Measurements from ENCODE around the gene KCNRG. TPM values are rescaled to one million over a fixed set of nuclear protein-coding genes. Genes with fewer than 3 reads are reported as not detected.

KCNRG gene
- total RNA-seq, 1 donor, result 4.0 TPM

GRCh38 chr13:49976314-49977258 is 38.7 kb upstream of the KCNRG start:
- H3K27ac ChIP-seq (ENCODE audit: low read depth, low read length), result no peak overlapping the region
- no peaks in the 10 kb centered on the region for H3K79me2 ChIP-seq (ENCODE audit: insufficient read depth, low read length)
- H4K20me1 ChIP-seq (ENCODE audit: insufficient read depth, low read length), result no peaks in the 10 kb centered on the region
- no peak overlapping the region for H2AFZ ChIP-seq (ENCODE audit: low read length)
- peaks cover 5% of the 10 kb centered on the region for H3K4me1 ChIP-seq (ENCODE audit: insufficient read depth, low read length)
- H3K27me3 ChIP-seq (ENCODE audit: insufficient read depth, low read length), result no peaks in the 10 kb centered on the region
- TF ChIP-seq, protein P1, sequence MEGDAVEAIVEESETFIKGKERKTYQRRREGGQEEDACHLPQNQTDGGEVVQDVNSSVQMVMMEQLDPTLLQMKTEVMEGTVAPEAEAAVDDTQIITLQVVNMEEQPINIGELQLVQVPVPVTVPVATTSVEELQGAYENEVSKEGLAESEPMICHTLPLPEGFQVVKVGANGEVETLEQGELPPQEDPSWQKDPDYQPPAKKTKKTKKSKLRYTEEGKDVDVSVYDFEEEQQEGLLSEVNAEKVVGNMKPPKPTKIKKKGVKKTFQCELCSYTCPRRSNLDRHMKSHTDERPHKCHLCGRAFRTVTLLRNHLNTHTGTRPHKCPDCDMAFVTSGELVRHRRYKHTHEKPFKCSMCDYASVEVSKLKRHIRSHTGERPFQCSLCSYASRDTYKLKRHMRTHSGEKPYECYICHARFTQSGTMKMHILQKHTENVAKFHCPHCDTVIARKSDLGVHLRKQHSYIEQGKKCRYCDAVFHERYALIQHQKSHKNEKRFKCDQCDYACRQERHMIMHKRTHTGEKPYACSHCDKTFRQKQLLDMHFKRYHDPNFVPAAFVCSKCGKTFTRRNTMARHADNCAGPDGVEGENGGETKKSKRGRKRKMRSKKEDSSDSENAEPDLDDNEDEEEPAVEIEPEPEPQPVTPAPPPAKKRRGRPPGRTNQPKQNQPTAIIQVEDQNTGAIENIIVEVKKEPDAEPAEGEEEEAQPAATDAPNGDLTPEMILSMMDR (IDR thresholded peaks at IDR 0.05; ENCODE audit: extremely low read depth, low read depth, low read length), result peak; percentile 90
- peak; percentile 83 for DNase-seq (ENCODE audit: insufficient read length, low spot score, missing footprints)
- H3K4me3 ChIP-seq (ENCODE audit: insufficient read depth, low read length), result no peak overlapping the region
- H3K4me2 ChIP-seq (ENCODE audit: insufficient read depth, low read length), result no peak overlapping the region
- H3K36me3 ChIP-seq (ENCODE audit: insufficient read depth, low read length), result peaks cover 11% of the 10 kb centered on the region
- no peaks in the 10 kb centered on the region for H3K9me3 ChIP-seq (ENCODE audit: low read depth, low read length)

DNA sequence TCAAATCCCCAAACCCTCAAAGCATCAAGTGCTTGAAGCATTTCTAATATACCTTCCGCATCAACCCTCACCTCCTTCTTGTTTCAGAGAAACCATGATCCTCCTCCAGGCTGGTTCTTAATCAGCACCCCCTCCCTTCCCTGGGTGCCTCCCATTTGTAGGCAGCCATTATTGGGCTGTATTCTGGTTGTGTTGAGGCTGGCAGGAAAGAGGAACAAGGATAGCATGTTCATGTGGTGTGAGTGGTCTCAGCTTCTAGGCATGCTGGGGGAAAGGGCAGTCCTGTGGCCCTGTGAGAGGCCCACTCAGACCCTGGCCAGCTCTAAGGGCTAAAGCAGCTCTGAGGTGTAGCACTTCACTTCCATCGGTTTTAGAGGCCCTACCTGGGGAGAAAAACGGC is 37.3 kb upstream of the KCNRG start:
- Histone ChIP-seq H3K27me3 (ENCODE audit: insufficient read depth, low read length) (no peaks in the 10 kb centered on the region), H3K36me3 (ENCODE audit: insufficient read depth, low read length) (peaks cover 15% of the 10 kb centered on the region), H3K27ac (ENCODE audit: low read depth, low read length) (no peak overlapping the region), H3K9me3 (ENCODE audit: low read depth, low read length) (no peaks in the 10 kb centered on the region), H2AFZ (ENCODE audit: low read length) (no peak overlapping the region), H3K4me1 (ENCODE audit: insufficient read depth, low read length) (peaks cover 5% of the 10 kb centered on the region), H3K4me2 (ENCODE audit: insufficient read depth, low read length) (no peak overlapping the region), H4K20me1 (ENCODE audit: insufficient read depth, low read length) (no peaks in the 10 kb centered on the region), H3K79me2 (ENCODE audit: insufficient read depth, low read length) (no peaks in the 10 kb centered on the region), H3K4me3 (ENCODE audit: insufficient read depth, low read length) (no peak overlapping the region)
- TF ChIP-seq, protein P1 (IDR thresholded peaks at IDR 0.05; ENCODE audit: extremely low read depth, low read depth, low read length), result no peak
- no peak for DNase-seq (ENCODE audit: insufficient read length, low spot score, missing footprints)

DNA sequence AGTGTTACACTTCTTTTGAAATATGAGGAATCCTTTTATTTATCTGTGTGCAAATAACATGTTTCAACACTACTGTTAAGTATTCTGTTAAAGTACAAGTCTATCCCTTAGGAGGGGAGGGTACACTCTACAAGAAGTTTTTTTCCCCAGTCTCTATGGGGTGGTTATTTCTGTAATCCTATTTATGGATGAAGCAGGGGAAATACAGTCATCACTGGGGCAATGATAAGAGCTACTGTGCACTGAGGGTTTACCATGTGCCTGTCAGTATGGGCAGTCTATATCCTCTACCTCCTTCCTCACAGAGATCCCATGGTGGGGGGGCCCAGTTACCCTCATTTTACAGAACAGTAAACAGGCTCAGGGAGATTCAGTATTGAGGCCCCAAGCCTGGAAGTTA is 35.0 kb upstream of the KCNRG start:
- peak; percentile 71 for DNase-seq (ENCODE audit: insufficient read length, low spot score, missing footprints)
- TF ChIP-seq, protein P1 (IDR thresholded peaks at IDR 0.05; ENCODE audit: extremely low read depth, low read depth, low read length), result no peak
- H3K27me3 ChIP-seq (ENCODE audit: insufficient read depth, low read length), result no peaks in the 10 kb centered on the region

GRCh38 chr13:49985129-49985528 is 30.1 kb upstream of the KCNRG start:
- Histone ChIP-seq H3K36me3 (ENCODE audit: insufficient read depth, low read length) (peaks cover 26% of the 10 kb centered on the region), H3K9me3 (ENCODE audit: low read depth, low read length) (no peaks in the 10 kb centered on the region), H3K27ac (ENCODE audit: low read depth, low read length) (no peak overlapping the region), H3K4me1 (ENCODE audit: insufficient read depth, low read length) (no peaks in the 10 kb centered on the region), H4K20me1 (ENCODE audit: insufficient read depth, low read length) (no peaks in the 10 kb centered on the region), H3K27me3 (ENCODE audit: insufficient read depth, low read length) (no peaks in the 10 kb centered on the region), H2AFZ (ENCODE audit: low read length) (no peak overlapping the region), H3K4me2 (ENCODE audit: insufficient read depth, low read length) (no peak overlapping the region), H3K79me2 (ENCODE audit: insufficient read depth, low read length) (no peaks in the 10 kb centered on the region), H3K4me3 (ENCODE audit: insufficient read depth, low read length) (no peak overlapping the region)
- DNase-seq (ENCODE audit: insufficient read length, low spot score, missing footprints), result no peak
- TF ChIP-seq, protein P1 (IDR thresholded peaks at IDR 0.05; ENCODE audit: extremely low read depth, low read depth, low read length), result no peak

More for the DNA sequence above, 35.0 kb upstream of the KCNRG start:
- Histone ChIP-seq H3K9me3 (ENCODE audit: low read depth, low read length) (no peaks in the 10 kb centered on the region), H2AFZ (ENCODE audit: low read length) (no peak overlapping the region), H3K27ac (ENCODE audit: low read depth, low read length) (no peak overlapping the region), H3K4me3 (ENCODE audit: insufficient read depth, low read length) (no peak overlapping the region), H4K20me1 (ENCODE audit: insufficient read depth, low read length) (no peaks in the 10 kb centered on the region), H3K4me2 (ENCODE audit: insufficient read depth, low read length) (no peak overlapping the region), H3K4me1 (ENCODE audit: insufficient read depth, low read length) (peaks cover 5% of the 10 kb centered on the region), H3K79me2 (ENCODE audit: insufficient read depth, low read length) (no peaks in the 10 kb centered on the region), H3K36me3 (ENCODE audit: insufficient read depth, low read length) (peaks cover 8% of the 10 kb centered on the region)
